ENCODE measurements around the gene UNC13A. TPM values are rescaled to one million over a fixed set of nuclear protein-coding genes. Genes with fewer than 3 reads are reported as not detected.

Gene UNC13A
- total RNA-seq, 2 donors from 2014 or later: 1.3 to 2.6 TPM

GRCh38 chr19:17632577-17632976, 55.6 kb downstream of the UNC13A start:
- Histone ChIP-seq H3K27me3 (no peaks in the 10 kb centered on the region), H3K4me3 (no peak overlapping the region), H3K36me3 (replicated peaks in 1 of 2; ENCODE audit: insufficient read depth in 1 of 2, low read depth in 2 of 2) (no peaks in the 10 kb centered on the region), H3K9me3 (no peaks in the 10 kb centered on the region), H3K4me1 (no peaks in the 10 kb centered on the region), H3K27ac (no peak overlapping the region)
- no peak for ATAC-seq
- 75 to 83% methylated on average over 9 of the region's 9 CpGs for WGBS, 2 donors
- intact Hi-C loops (cut with DNase I): no loop called here
- no peak for DNase-seq
- TF ChIP-seq CTCF (IDR thresholded peaks at IDR 0.05) (no peak), POLR2A (IDR thresholded peaks at IDR 0.05) (no peak)

- intact Hi-C loops (cut with DNase I): no loop called here
- Histone ChIP-seq H3K27ac (no peak overlapping the region), H3K36me3 (replicated peaks in 1 of 2; ENCODE audit: insufficient read depth in 1 of 2, low read depth in 2 of 2) (no peaks in the 10 kb centered on the region), H3K4me1 (no peaks in the 10 kb centered on the region), H3K4me3 (no peak overlapping the region), H3K27me3 (no peaks in the 10 kb centered on the region), H3K9me3 (no peaks in the 10 kb centered on the region)
- TF ChIP-seq CTCF (IDR thresholded peaks at IDR 0.05) (no peak), POLR2A (IDR thresholded peaks at IDR 0.05) (no peak)
- no peak for DNase-seq
- no peak for ATAC-seq
- 71 to 80% methylated on average over 2 of the region's 2 CpGs for WGBS, 2 donors
Observed at GRCh38 chr19:17629760-17630159, 58.4 kb downstream of the UNC13A start.

GRCh38 chr19:17627921-17628320, 60.2 kb downstream of the UNC13A start:
- TF ChIP-seq POLR2A (IDR thresholded peaks at IDR 0.05): no peak
- TF ChIP-seq CTCF (IDR thresholded peaks at IDR 0.05): no peak
- Histone ChIP-seq H3K27ac (no peak overlapping the region), H3K9me3 (no peaks in the 10 kb centered on the region), H3K4me1 (no peaks in the 10 kb centered on the region), H3K36me3 (replicated peaks in 1 of 2; ENCODE audit: insufficient read depth in 1 of 2, low read depth in 2 of 2) (no peaks in the 10 kb centered on the region), H3K27me3 (no peaks in the 10 kb centered on the region), H3K4me3 (no peak overlapping the region)
- DNase-seq (no peak), ATAC-seq (no peak)
- 65 to 94% methylated on average over 2 to 5 of the region's 5 CpGs for WGBS, 2 donors
- intact Hi-C loops (cut with DNase I): no loop called here

GRCh38 chr19:17627161-17627560, 61.0 kb downstream of the UNC13A start:
- Histone ChIP-seq H3K4me1 (no peaks in the 10 kb centered on the region), H3K27ac (no peak overlapping the region), H3K36me3 (replicated peaks in 1 of 2; ENCODE audit: insufficient read depth in 1 of 2, low read depth in 2 of 2) (no peaks in the 10 kb centered on the region), H3K4me3 (no peak overlapping the region), H3K9me3 (peaks cover 0 to 2% (median 0%) of the 10 kb centered on the region in 3 donors), H3K27me3 (no peaks in the 10 kb centered on the region)
- ATAC-seq: no peak
- intact Hi-C loops (cut with DNase I): no loop called here
- TF ChIP-seq POLR2A (IDR thresholded peaks at IDR 0.05): no peak
- no peak for TF ChIP-seq CTCF (IDR thresholded peaks at IDR 0.05)
- no peak for DNase-seq
- WGBS, 2 donors: 84 to 85% methylated on average over 3 of the region's 3 CpGs

- no peaks in the 10 kb centered on the region for H3K4me1 ChIP-seq
- H3K36me3 ChIP-seq (replicated peaks in 1 of 2; ENCODE audit: insufficient read depth in 1 of 2, low read depth in 2 of 2): no peaks in the 10 kb centered on the region
- H3K27ac ChIP-seq: no peak overlapping the region
- WGBS, 2 donors: 72 to 87% methylated on average over 12 of the region's 12 CpGs
- intact Hi-C loops (cut with DNase I): no loop called here
- ATAC-seq (no peak), DNase-seq (no peak)
- peaks cover 0 to 9% (median 0%) of the 10 kb centered on the region in 3 donors for H3K9me3 ChIP-seq
- TF ChIP-seq POLR2A (IDR thresholded peaks at IDR 0.05) (no peak), CTCF (IDR thresholded peaks at IDR 0.05) (no peak)
- no peaks in the 10 kb centered on the region for H3K27me3 ChIP-seq
- no peak overlapping the region for H3K4me3 ChIP-seq
Observed at GRCh38 chr19:17626456-17627015, 61.6 kb downstream of the UNC13A start.
